ENCODE results near the gene MSH2. TPM values are rescaled to one million over a fixed set of nuclear protein-coding genes. Genes with fewer than 3 reads are reported as not detected.

MSH2 gene
- total RNA-seq, 2 donors from 2014 or later = 126 to 135 TPM

- 92 to 96% methylated on average over 4 to 5 of the region's 5 CpGs for WGBS, 2 experiments (ENCODE audit: insufficient coverage in 1 of 2, insufficient read length in 1 of 2)
- Mint-ChIP-seq H3K27me3 (ENCODE audit: insufficient read depth) (no peaks in the 10 kb centered on the region), H3K9me3 (no peaks in the 10 kb centered on the region), H3K27ac (no peak overlapping the region), H3K4me1 (peaks cover 8% of the 10 kb centered on the region), H3K36me3 (ENCODE audit: low read depth) (peaks cover 51% of the 10 kb centered on the region), H3K4me3 (no peak overlapping the region)
- H3K27ac ChIP-seq (ENCODE audit: low read depth, low read length) = no peak overlapping the region
- no peak overlapping the region for H3K9ac ChIP-seq (ENCODE audit: extremely low read depth, low read length, poor library complexity, severe bottlenecking)
- no peaks in the 10 kb centered on the region for H3K9me3 ChIP-seq (ENCODE audit: control insufficient read depth, low read length)
- no peak for DNase-seq
- no peaks in the 10 kb centered on the region for H3K27me3 ChIP-seq (ENCODE audit: control insufficient read depth, insufficient read depth, low read length, poor library complexity, severe bottlenecking)
- peaks cover 83% of the 10 kb centered on the region for H3K36me3 ChIP-seq (ENCODE audit: control insufficient read depth, insufficient read depth, low read length)
- no peak overlapping the region for H3K4me3 ChIP-seq (ENCODE audit: low read length)
- no peaks in the 10 kb centered on the region for H3K4me1 ChIP-seq (ENCODE audit: control insufficient read depth, insufficient read depth, low read length)
- no peak for TF ChIP-seq CTCF (conservative IDR thresholded peaks at IDR 0.05)
Observed at GRCh38 chr2:47484396-47484795, 81.4 kb downstream of the MSH2 start.

- no peaks in the 10 kb centered on the region for H3K9me3 ChIP-seq (ENCODE audit: control insufficient read depth, low read length)
- DNase-seq = no peak
- TF ChIP-seq CTCF (conservative IDR thresholded peaks at IDR 0.05) = no peak
- Mint-ChIP-seq H3K27ac (no peak overlapping the region), H3K9me3 (no peaks in the 10 kb centered on the region), H3K27me3 (ENCODE audit: insufficient read depth) (no peaks in the 10 kb centered on the region), H3K4me1 (peaks cover 8% of the 10 kb centered on the region), H3K36me3 (ENCODE audit: low read depth) (peaks cover 49% of the 10 kb centered on the region), H3K4me3 (no peak overlapping the region)
- no peaks in the 10 kb centered on the region for H3K4me1 ChIP-seq (ENCODE audit: control insufficient read depth, insufficient read depth, low read length)
- H3K36me3 ChIP-seq (ENCODE audit: control insufficient read depth, insufficient read depth, low read length) = peaks cover 78% of the 10 kb centered on the region
- WGBS, 2 experiments (ENCODE audit: insufficient coverage in 1 of 2, insufficient read length in 1 of 2) = 92 to 95% methylated on average over 3 of the region's 3 CpGs
- no peak overlapping the region for H3K27ac ChIP-seq (ENCODE audit: low read depth, low read length)
- no peaks in the 10 kb centered on the region for H3K27me3 ChIP-seq (ENCODE audit: control insufficient read depth, insufficient read depth, low read length, poor library complexity, severe bottlenecking)
- no peak overlapping the region for H3K9ac ChIP-seq (ENCODE audit: extremely low read depth, low read length, poor library complexity, severe bottlenecking)
- no peak overlapping the region for H3K4me3 ChIP-seq (ENCODE audit: low read length)
Observed at GRCh38 chr2:47485177-47485576, 82.2 kb downstream of the MSH2 start.

- peak overlapping the region; percentile 65 for H3K27ac Mint-ChIP-seq
- H3K4me3 Mint-ChIP-seq = no peak overlapping the region
- Histone ChIP-seq H3K27ac (ENCODE audit: low read depth, low read length) (no peak overlapping the region), H3K9ac (ENCODE audit: extremely low read depth, low read length, poor library complexity, severe bottlenecking) (no peak overlapping the region), H3K9me3 (ENCODE audit: control insufficient read depth, low read length) (no peaks in the 10 kb centered on the region), H3K36me3 (ENCODE audit: control insufficient read depth, insufficient read depth, low read length) (peaks cover 71% of the 10 kb centered on the region), H3K4me1 (ENCODE audit: control insufficient read depth, insufficient read depth, low read length) (no peaks in the 10 kb centered on the region), H3K4me3 (ENCODE audit: low read length) (no peak overlapping the region), H3K27me3 (ENCODE audit: control insufficient read depth, insufficient read depth, low read length, poor library complexity, severe bottlenecking) (no peaks in the 10 kb centered on the region)
- 95 to 100% methylated on average over 6 of the region's 6 CpGs for WGBS, 2 experiments (ENCODE audit: insufficient coverage in 1 of 2, insufficient read length in 1 of 2)
- H3K9me3 Mint-ChIP-seq = no peaks in the 10 kb centered on the region
- no peaks in the 10 kb centered on the region for H3K27me3 Mint-ChIP-seq (ENCODE audit: insufficient read depth)
- peaks cover 47% of the 10 kb centered on the region for H3K36me3 Mint-ChIP-seq (ENCODE audit: low read depth)
- peaks cover 8% of the 10 kb centered on the region for H3K4me1 Mint-ChIP-seq
- no peak for DNase-seq
- TF ChIP-seq CTCF (conservative IDR thresholded peaks at IDR 0.05) = no peak
Observed at GRCh38 chr2:47485751-47486300, 82.9 kb downstream of the MSH2 start.
